Sigmoid colon (tissue), 7 donors: ENCODE data around the gene DIAPH2. TPM values are rescaled to one million over a fixed set of nuclear protein-coding genes. Genes with fewer than 3 reads are reported as not detected.

Source experiments
- DNase-seq: peaks from one replicate; pipeline ENCODE4 v3.0.0-alpha.2; 2019
- H3K27ac ChIP-seq, 4 donors: fragments of 200-600 bp; sonication (generic); one replicate each; pipeline ENCODE4 v1.5.1; 2016 to 2019; ENCODE audit warnings: mild to moderate bottlenecking in 1 of 4
- H3K27me3 ChIP-seq, 3 donors: fragments of 200-600 bp; sonication (generic); one replicate each; pipeline ENCODE4 v1.5.1; 2019; ENCODE audit warnings: mild to moderate bottlenecking in 1 of 3
- H3K36me3 ChIP-seq, 4 donors: fragments of 200-600 bp; sonication (generic); one replicate each; pipeline ENCODE4 v1.5.1; 2016 to 2019
- H3K4me1 ChIP-seq, 4 donors: fragments of 200-600 bp; sonication (generic); one replicate each; pipeline ENCODE4 v1.5.1; 2017 to 2019
- H3K4me3 ChIP-seq, 4 donors: fragments of 200-600 bp; sonication (generic); one replicate each; pipeline ENCODE4 v1.5.1; 2017 to 2019; ENCODE audit warnings: mild to moderate bottlenecking in 2 of 4, moderate library complexity in 1 of 4
- H3K9me3 ChIP-seq, 4 donors: fragments of 200-600 bp in 3 of 4; sonication (generic) in 3 of 4; one replicate each; pipeline versions ENCODE4 v1.5.1 to v1.6.1; 2013 to 2019
- EP300 ChIP-seq, 4 donors: sonication (generic); formaldehyde crosslinking; IDR thresholded peaks; one replicate each; pipeline ENCODE4 v1.6.1; 2017; ENCODE audit warnings: antibody characterized with exemption in 4 of 4
- POLR2A ChIP-seq, 2 donors: fragments of 450-650 bp; IDR thresholded peaks; one replicate each; pipeline ENCODE4 v1.6.1; 2016; ENCODE audit warnings: antibody characterized with exemption in 2 of 2, mild to moderate bottlenecking in 2 of 2, moderate library complexity in 2 of 2
- POLR2AphosphoS5 ChIP-seq, 4 donors: sonication (generic); formaldehyde crosslinking; IDR thresholded peaks; one replicate each; pipeline ENCODE4 v1.6.1; 2017; ENCODE audit warnings: antibody characterized with exemption in 4 of 4
- WGBS, 2 donors: extraction: QIAGEN DNeasy Blood & Tissue Kit; methylation state at CpG; one replicate each; pipeline ENCODE4 v1.1.7; 2013; 5-methylcytosine and 5-hydroxymethylcytosine counted together
- intact Hi-C: fragments of 100-400 bp; cut with DNase I; formaldehyde crosslinking; loops from one replicate; pipeline ENCODE4 v1.15.1; 2023
- polyA plus RNA-seq, 3 donors: library from polyadenylated mRNA; stranded (reverse); fragments of 200-250 nt; gene quantifications; one replicate each; pipeline ENCODE4 v1.2.3, GENCODE V29; 2013
- total RNA-seq, 4 donors: library from RNA; depleted of rRNA; stranded (reverse); fragments of >200 nt; gene quantifications; one replicate each; pipeline ENCODE4 v1.1.0, GENCODE V29; 2016
- TF ChIP-seq, protein P1 (sequence below), 4 experiments: fragments of 450-650 bp in 3 of 4; fragments of 200-600 bp in 1 of 4; IDR thresholded peaks; one replicate each; pipeline ENCODE4 v1.5.1; 2016 to 2019; ENCODE audit warnings: antibody characterized with exemption in 4 of 4, mild to moderate bottlenecking in 3 of 4, moderate library complexity in 2 of 4
- donor health status: healthy with polysubstance abuse.
- donor health status: Bipolar disorder and iron deficiency.
- donor health status: healthy.

The DIAPH2 gene
- total and polyA plus RNA-seq, 7 donors = 6.6 to 31.3 (median 21.7) TPM

DNA sequence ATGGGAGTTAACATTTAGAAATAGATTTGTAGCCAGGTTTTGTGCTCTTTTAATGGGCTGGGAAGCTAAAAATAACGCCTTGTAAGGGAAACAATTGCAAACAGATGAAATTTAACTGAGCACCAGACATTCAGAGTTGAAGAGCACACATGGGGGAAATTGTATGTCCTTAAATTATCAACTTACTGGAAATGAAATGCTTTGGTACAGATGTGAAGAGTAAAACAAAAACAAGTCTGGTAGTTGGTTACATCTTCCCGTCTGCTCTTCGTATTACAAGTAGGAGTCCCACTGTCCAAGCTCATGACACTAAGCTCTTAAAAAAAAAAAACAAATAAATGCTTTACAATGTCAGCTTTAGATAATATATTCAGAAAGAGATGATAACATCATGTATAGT lies 139.5 kb downstream of the DIAPH2 start:
- DNase-seq = no peak
- Histone ChIP-seq H3K27ac (no peak overlapping the region), H3K9me3 (no peaks in the 10 kb centered on the region), H3K27me3 (no peaks in the 10 kb centered on the region), H3K4me1 (no peaks in the 10 kb centered on the region), H3K36me3 (no peaks in the 10 kb centered on the region), H3K4me3 (no peak overlapping the region)
- 89 to 92% methylated on average over 3 of the region's 3 CpGs for WGBS, 2 donors
- TF ChIP-seq, protein P1, sequence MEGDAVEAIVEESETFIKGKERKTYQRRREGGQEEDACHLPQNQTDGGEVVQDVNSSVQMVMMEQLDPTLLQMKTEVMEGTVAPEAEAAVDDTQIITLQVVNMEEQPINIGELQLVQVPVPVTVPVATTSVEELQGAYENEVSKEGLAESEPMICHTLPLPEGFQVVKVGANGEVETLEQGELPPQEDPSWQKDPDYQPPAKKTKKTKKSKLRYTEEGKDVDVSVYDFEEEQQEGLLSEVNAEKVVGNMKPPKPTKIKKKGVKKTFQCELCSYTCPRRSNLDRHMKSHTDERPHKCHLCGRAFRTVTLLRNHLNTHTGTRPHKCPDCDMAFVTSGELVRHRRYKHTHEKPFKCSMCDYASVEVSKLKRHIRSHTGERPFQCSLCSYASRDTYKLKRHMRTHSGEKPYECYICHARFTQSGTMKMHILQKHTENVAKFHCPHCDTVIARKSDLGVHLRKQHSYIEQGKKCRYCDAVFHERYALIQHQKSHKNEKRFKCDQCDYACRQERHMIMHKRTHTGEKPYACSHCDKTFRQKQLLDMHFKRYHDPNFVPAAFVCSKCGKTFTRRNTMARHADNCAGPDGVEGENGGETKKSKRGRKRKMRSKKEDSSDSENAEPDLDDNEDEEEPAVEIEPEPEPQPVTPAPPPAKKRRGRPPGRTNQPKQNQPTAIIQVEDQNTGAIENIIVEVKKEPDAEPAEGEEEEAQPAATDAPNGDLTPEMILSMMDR (IDR thresholded peaks at IDR 0.05) = no peak
- TF ChIP-seq EP300 (IDR thresholded peaks at IDR 0.05) = no peak
- TF ChIP-seq POLR2A (IDR thresholded peaks at IDR 0.05) = no peak
- TF ChIP-seq POLR2AphosphoS5 (IDR thresholded peaks at IDR 0.05) = no peak
- intact Hi-C loops = no loop called here

- Histone ChIP-seq H3K4me3 (no peak overlapping the region), H3K36me3 (no peaks in the 10 kb centered on the region), H3K27ac (no peak overlapping the region), H3K27me3 (no peaks in the 10 kb centered on the region), H3K9me3 (no peaks in the 10 kb centered on the region), H3K4me1 (no peaks in the 10 kb centered on the region)
- intact Hi-C loops = no loop called here
- no peak for DNase-seq
- WGBS, 2 donors = 95 to 96% methylated on average over 2 of the region's 2 CpGs
- TF ChIP-seq, protein P1 (IDR thresholded peaks at IDR 0.05) = no peak
- TF ChIP-seq POLR2AphosphoS5 (IDR thresholded peaks at IDR 0.05) (no peak), EP300 (IDR thresholded peaks at IDR 0.05) (no peak), POLR2A (IDR thresholded peaks at IDR 0.05) (no peak)
These were observed 148.7 kb downstream of the DIAPH2 start for GRCh38 chrX:96833333-96833732.

- Histone ChIP-seq H3K27ac (no peak overlapping the region), H3K27me3 (no peaks in the 10 kb centered on the region), H3K4me1 (no peaks in the 10 kb centered on the region), H3K9me3 (no peaks in the 10 kb centered on the region), H3K4me3 (no peak overlapping the region), H3K36me3 (no peaks in the 10 kb centered on the region)
- no peak for TF ChIP-seq POLR2A (IDR thresholded peaks at IDR 0.05)
- intact Hi-C loops = no loop called here
- WGBS, 2 donors = 94 to 95% methylated on average over 1 of the region's 1 CpG
- no peak for DNase-seq
These were observed 149.5 kb downstream of the DIAPH2 start for GRCh38 chrX:96834137-96834536.

GRCh38 chrX:96835660-96836289 lies 151.1 kb downstream of the DIAPH2 start:
- no peak overlapping the region for H3K4me3 ChIP-seq
- no peaks in the 10 kb centered on the region for H3K27me3 ChIP-seq
- WGBS, 2 donors = 67 to 80% methylated on average over 5 of the region's 5 CpGs
- no peak overlapping the region for H3K27ac ChIP-seq
- H3K36me3 ChIP-seq = no peaks in the 10 kb centered on the region
- TF ChIP-seq, protein P1 (IDR thresholded peaks at IDR 0.05) = no peak
- TF ChIP-seq POLR2A (IDR thresholded peaks at IDR 0.05) (no peak), POLR2AphosphoS5 (IDR thresholded peaks at IDR 0.05) (no peak), EP300 (IDR thresholded peaks at IDR 0.05) (no peak)
- H3K9me3 ChIP-seq = no peaks in the 10 kb centered on the region
- intact Hi-C loops = no loop called here
- no peaks in the 10 kb centered on the region for H3K4me1 ChIP-seq
- DNase-seq = no peak

DNA sequence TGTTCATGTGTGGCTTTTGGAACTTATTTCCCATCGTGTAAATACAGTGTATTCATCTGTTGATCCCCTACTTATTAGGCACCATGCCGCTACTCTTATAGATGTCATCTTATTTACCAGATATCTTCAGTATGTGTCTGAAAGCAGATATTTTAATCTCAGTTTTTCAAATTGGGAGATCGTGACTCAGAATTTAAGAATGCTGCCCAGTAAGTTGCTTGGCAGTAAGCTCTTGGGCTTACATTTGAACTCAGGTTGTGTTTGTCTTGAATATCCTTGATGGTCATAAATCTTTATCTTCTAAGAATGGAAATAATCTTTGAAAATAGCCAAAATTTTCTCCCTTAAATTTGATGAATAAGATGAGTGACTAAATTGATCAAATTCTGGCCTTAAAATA lies 153.2 kb downstream of the DIAPH2 start:
- Histone ChIP-seq H3K4me3 (no peak overlapping the region), H3K4me1 (no peaks in the 10 kb centered on the region), H3K27ac (no peak overlapping the region), H3K36me3 (no peaks in the 10 kb centered on the region), H3K27me3 (no peaks in the 10 kb centered on the region), H3K9me3 (no peaks in the 10 kb centered on the region)
- WGBS, 2 donors = 87 to 89% methylated on average over 3 of the region's 3 CpGs
- intact Hi-C loops = no loop called here
- TF ChIP-seq POLR2AphosphoS5 (IDR thresholded peaks at IDR 0.05) = no peak
- TF ChIP-seq POLR2A (IDR thresholded peaks at IDR 0.05) = no peak
- TF ChIP-seq, protein P1 (IDR thresholded peaks at IDR 0.05) = no peak
- no peak for TF ChIP-seq EP300 (IDR thresholded peaks at IDR 0.05)
- no peak for DNase-seq
